Measurements from ENCODE around the gene PPP2R5A. TPM values are rescaled to one million over a fixed set of nuclear protein-coding genes. Genes with fewer than 3 reads are reported as not detected.

Gene PPP2R5A
- polyA plus RNA-seq, 3 donors, result 28.1 to 38.4 (median 31.1) TPM

- H3K4me2 ChIP-seq (replicated peaks; ENCODE audit: extremely low read depth, low read length, poor library complexity, severe bottlenecking), result no peak overlapping the region
- H3K27ac ChIP-seq (ENCODE audit: low read depth in 1 of 2, low read length in 2 of 2), result no peak overlapping the region
- DNase-seq, result no peak
- 100% methylated on average over 1 of the region's 3 CpGs for WGBS (ENCODE audit: insufficient coverage)
- TF ChIP-seq CTCF (IDR thresholded peaks at IDR 0.05), result no peak
- Mint-ChIP-seq H3K4me3 (no peak overlapping the region), H3K27ac (no peak overlapping the region), H3K4me1 (peaks cover 6% of the 10 kb centered on the region), H3K36me3 (no peaks in the 10 kb centered on the region), H3K9me3 (no peaks in the 10 kb centered on the region), H3K27me3 (ENCODE audit: low read depth in 3 of 3) (no peaks in the 10 kb centered on the region)
- peaks cover 4 to 5% of the 10 kb centered on the region in 2 donors for H3K4me1 ChIP-seq (ENCODE audit: control insufficient read depth in 1 of 2, insufficient read depth in 2 of 2, low read length in 2 of 2)
- no peaks in the 10 kb centered on the region for H4K20me1 ChIP-seq (ENCODE audit: insufficient read depth, low read length)
- H2AFZ ChIP-seq (ENCODE audit: insufficient read depth, low read depth, low read length, poor library complexity, severe bottlenecking), result no peak overlapping the region
- intact Hi-C loops (cut with micrococcal nuclease), result no loop called here
- H3K9ac ChIP-seq (ENCODE audit: insufficient read depth, low read length, poor library complexity, severe bottlenecking), result no peak overlapping the region
- no peak overlapping the region for H3K4me3 ChIP-seq (replicated peaks in 1 of 3; ENCODE audit: low read depth in 2 of 3, low read length in 3 of 3)
- no peaks in the 10 kb centered on the region for H3K27me3 ChIP-seq (ENCODE audit: control insufficient read depth in 2 of 2, insufficient read depth in 2 of 2, low read length in 2 of 2)
- H3K9me3 ChIP-seq (replicated peaks in 1 of 2; ENCODE audit: control insufficient read depth in 1 of 2, insufficient read depth in 1 of 2, low read length in 2 of 2), result no peaks in the 10 kb centered on the region
- no peaks in the 10 kb centered on the region for H3K36me3 ChIP-seq (replicated peaks in 1 of 2; ENCODE audit: control insufficient read depth in 1 of 2, insufficient read depth in 2 of 2, low read length in 2 of 2)
- H3K79me2 ChIP-seq (ENCODE audit: insufficient read depth, low read length), result no peaks in the 10 kb centered on the region
These were observed 13.3 kb upstream of the PPP2R5A start for GRCh38 chr1:212271823-212272485.

GRCh38 chr1:212281590-212281989 lies 3.6 kb upstream of the PPP2R5A start:
- no peak overlapping the region for H3K4me3 Mint-ChIP-seq
- no CpG with 5 or more reads among the region's 2 CpGs for WGBS (ENCODE audit: insufficient coverage)
- TF ChIP-seq CTCF (IDR thresholded peaks at IDR 0.05), result no peak
- H3K36me3 Mint-ChIP-seq, result no peaks in the 10 kb centered on the region
- no peak overlapping the region for H3K27ac Mint-ChIP-seq
- no peaks in the 10 kb centered on the region for H3K9me3 ChIP-seq (replicated peaks in 1 of 2; ENCODE audit: control insufficient read depth in 1 of 2, insufficient read depth in 1 of 2, low read length in 2 of 2)
- H3K4me1 ChIP-seq (ENCODE audit: control insufficient read depth in 1 of 2, insufficient read depth in 2 of 2, low read length in 2 of 2), result peaks cover 9 to 18% of the 10 kb centered on the region in 2 donors
- H4K20me1 ChIP-seq (ENCODE audit: insufficient read depth, low read length), result peaks cover 5% of the 10 kb centered on the region
- H3K4me3 ChIP-seq (replicated peaks in 1 of 3; ENCODE audit: low read depth in 2 of 3, low read length in 3 of 3), result no peak overlapping the region
- H2AFZ ChIP-seq (ENCODE audit: insufficient read depth, low read depth, low read length, poor library complexity, severe bottlenecking), result no peak overlapping the region
- DNase-seq, result no peak
- no peaks in the 10 kb centered on the region for H3K36me3 ChIP-seq (replicated peaks in 1 of 2; ENCODE audit: control insufficient read depth in 1 of 2, insufficient read depth in 2 of 2, low read length in 2 of 2)
- no peak overlapping the region for H3K27ac ChIP-seq (ENCODE audit: low read depth in 1 of 2, low read length in 2 of 2)
- intact Hi-C loops (cut with micrococcal nuclease), result loop anchor here in 1 of 2 donors (10.0 kb wide), 1 partner anchor 47 kb away; no protein-coding TSS in a partner anchor
- peaks cover 0 to 2% (median 0%) of the 10 kb centered on the region in 7 donors for H3K9me3 Mint-ChIP-seq
- peaks cover 18% of the 10 kb centered on the region for H3K4me1 Mint-ChIP-seq
- no peak overlapping the region for H3K9ac ChIP-seq (ENCODE audit: insufficient read depth, low read length, poor library complexity, severe bottlenecking)
- H3K79me2 ChIP-seq (ENCODE audit: insufficient read depth, low read length), result peaks cover 14% of the 10 kb centered on the region
- H3K4me2 ChIP-seq (replicated peaks; ENCODE audit: extremely low read depth, low read length, poor library complexity, severe bottlenecking), result no peak overlapping the region
- peaks cover 0 to 7% (median 0%) of the 10 kb centered on the region in 3 donors for H3K27me3 Mint-ChIP-seq (ENCODE audit: low read depth in 3 of 3)
- no peaks in the 10 kb centered on the region for H3K27me3 ChIP-seq (ENCODE audit: control insufficient read depth in 2 of 2, insufficient read depth in 2 of 2, low read length in 2 of 2)
